ENCODE measurements around the gene COG3. TPM values are rescaled to one million over a fixed set of nuclear protein-coding genes. Genes with fewer than 3 reads are reported as not detected.

Gene COG3
- total and polyA plus RNA-seq, 2 donors (not counting 3 experiments of a cell fraction or from before 2014, with no cell fraction given) = 18.9 to 27.0 TPM

GRCh38 chr13:45541806-45542205 is 77.1 kb downstream of the COG3 start:
- TF ChIP-seq JUN (IDR thresholded peaks at IDR 0.05; ENCODE audit: borderline replicate concordance, insufficient read depth, insufficient read length, low read depth) (no peak), FOS (IDR thresholded peaks at IDR 0.05; ENCODE audit: borderline replicate concordance, insufficient read depth, low read length) (no peak), GATA2 (IDR thresholded peaks at IDR 0.05; ENCODE audit: insufficient read depth, insufficient read length, low read depth, low read length) (no peak), POLR2AphosphoS5 (IDR thresholded peaks at IDR 0.05; ENCODE audit: insufficient read depth, low read depth, low read length) (no peak)
- Histone ChIP-seq H3K9ac (replicated peaks; ENCODE audit: extremely low read depth, insufficient read depth, low read length) (no peak overlapping the region), H3K27ac (ENCODE audit: insufficient read depth, low read depth, low read length) (no peak overlapping the region), H3K36me3 (ENCODE audit: control insufficient read depth in 2 of 2, extremely low read depth in 1 of 2, insufficient read depth in 2 of 2, low read length in 2 of 2) (no peaks in the 10 kb centered on the region), H3K9me3 (replicated peaks; ENCODE audit: control insufficient read depth, insufficient read depth, low read length) (no peaks in the 10 kb centered on the region), H4K20me1 (replicated peaks; ENCODE audit: control insufficient read depth, extremely low read depth, insufficient read depth, low read length) (no peaks in the 10 kb centered on the region), H3K4me2 (ENCODE audit: insufficient read depth, low read length) (no peak overlapping the region), H2AFZ (ENCODE audit: low read depth, low read length) (no peak overlapping the region), H3K9me1 (replicated peaks; ENCODE audit: control insufficient read depth, extremely low read depth, insufficient read depth, low read length) (no peaks in the 10 kb centered on the region), H3K4me1 (ENCODE audit: control insufficient read depth, extremely low read depth, insufficient read depth, low read length) (no peaks in the 10 kb centered on the region), H3K79me2 (ENCODE audit: control insufficient read depth, insufficient read depth, low read length) (no peaks in the 10 kb centered on the region), H3K27me3 (ENCODE audit: control insufficient read depth in 2 of 2, insufficient read depth in 2 of 2, low read length in 2 of 2) (no peaks in the 10 kb centered on the region), H3K4me3 (replicated peaks in 1 of 3; ENCODE audit: insufficient read depth in 1 of 3, low read depth in 1 of 3, low read length in 3 of 3) (no peak overlapping the region)
- ChIA-PET POLR2A (no interaction called here), CTCF (no interaction called here)
- intact Hi-C loops (cut with micrococcal nuclease) = no loop called here
- FAIRE-seq (no peak), DNase-seq (ENCODE audit: low read depth, low spot score) (no peak)
- BruUV-seq (replicated peaks) = no TSS peak
- dilution Hi-C loops (cut with MboI; ENCODE audit: extremely low pct_ligation_motif_present, low sequenced_read_pairs) = no loop called here

- no peaks in the 10 kb centered on the region for H3K36me3 ChIP-seq (ENCODE audit: control insufficient read depth in 2 of 2, extremely low read depth in 1 of 2, insufficient read depth in 2 of 2, low read length in 2 of 2)
- POLR2A ChIA-PET = no interaction called here
- H3K27me3 ChIP-seq (ENCODE audit: control insufficient read depth in 2 of 2, insufficient read depth in 2 of 2, low read length in 2 of 2) = peaks cover 0 to under 1% of the 10 kb centered on the region in 2 experiments
- TF ChIP-seq GATA2 (IDR thresholded peaks at IDR 0.05; ENCODE audit: insufficient read depth, insufficient read length, low read depth, low read length) (no peak), MYC (IDR thresholded peaks at IDR 0.05; ENCODE audit: low read depth, low read length) (no peak), POLR2AphosphoS5 (IDR thresholded peaks at IDR 0.05; ENCODE audit: insufficient read depth, low read depth, low read length) (no peak), MAX (IDR thresholded peaks at IDR 0.05; ENCODE audit: insufficient read depth, insufficient read length) (no peak), POLR2A (IDR thresholded peaks at IDR 0.05; ENCODE audit: low read depth, low read length) (no peak), CTCF (IDR thresholded peaks at IDR 0.05; ENCODE audit: extremely low read depth in 1 of 2, insufficient read depth in 1 of 2, low read depth in 1 of 2, low read length in 2 of 2) (no peak), FOS (IDR thresholded peaks at IDR 0.05; ENCODE audit: borderline replicate concordance, insufficient read depth, low read length) (no peak), JUN (IDR thresholded peaks at IDR 0.05; ENCODE audit: borderline replicate concordance, insufficient read depth, insufficient read length, low read depth) (no peak), EZH2 (IDR thresholded peaks at IDR 0.05; ENCODE audit: borderline replicate concordance, low read depth, low read length, severe bottlenecking) (no peak)
- no peaks in the 10 kb centered on the region for H4K20me1 ChIP-seq (replicated peaks; ENCODE audit: control insufficient read depth, extremely low read depth, insufficient read depth, low read length)
- no peak overlapping the region for H3K9ac ChIP-seq (replicated peaks; ENCODE audit: extremely low read depth, insufficient read depth, low read length)
- no peaks in the 10 kb centered on the region for H3K9me1 ChIP-seq (replicated peaks; ENCODE audit: control insufficient read depth, extremely low read depth, insufficient read depth, low read length)
- no peaks in the 10 kb centered on the region for H3K9me3 ChIP-seq (replicated peaks; ENCODE audit: control insufficient read depth, insufficient read depth, low read length)
- no peak overlapping the region for H3K4me3 ChIP-seq (replicated peaks in 1 of 3; ENCODE audit: insufficient read depth in 1 of 3, low read depth in 1 of 3, low read length in 3 of 3)
- no peaks in the 10 kb centered on the region for H3K4me1 ChIP-seq (ENCODE audit: control insufficient read depth, extremely low read depth, insufficient read depth, low read length)
- H2AFZ ChIP-seq (ENCODE audit: low read depth, low read length) = no peak overlapping the region
- no peak overlapping the region for H3K4me2 ChIP-seq (ENCODE audit: insufficient read depth, low read length)
- H3K79me2 ChIP-seq (ENCODE audit: control insufficient read depth, insufficient read depth, low read length) = no peaks in the 10 kb centered on the region
- dilution Hi-C loops (cut with MboI; ENCODE audit: extremely low pct_ligation_motif_present, low sequenced_read_pairs) (no loop called here), intact Hi-C loops (cut with micrococcal nuclease) (no loop called here)
- DNase-seq (ENCODE audit: low read depth, low spot score) (no peak), FAIRE-seq (no peak)
- no peak overlapping the region for H3K27ac ChIP-seq (ENCODE audit: insufficient read depth, low read depth, low read length)
- no TSS peak for BruUV-seq (replicated peaks)
- CTCF ChIA-PET = no interaction called here
Observed at GRCh38 chr13:45542391-45542790, 77.7 kb downstream of the COG3 start.
